Purkinje cell (primary cell): ENCODE results near the gene ZC3H7A. TPM values are rescaled to one million over a fixed set of nuclear protein-coding genes. Genes with fewer than 3 reads are reported as not detected.

Source experiments
- polyA plus RNA-seq: library from polyadenylated mRNA; unstranded; fragments of >200 nt; fragmentation: Nextera tagmentation; gene quantifications from 2 replicates; pipeline ENCODE4 v1.2.1, GENCODE V29; 2014

ZC3H7A gene
- polyA plus RNA-seq = 64.2 and 89.5 TPM in 2 replicates

DNA sequence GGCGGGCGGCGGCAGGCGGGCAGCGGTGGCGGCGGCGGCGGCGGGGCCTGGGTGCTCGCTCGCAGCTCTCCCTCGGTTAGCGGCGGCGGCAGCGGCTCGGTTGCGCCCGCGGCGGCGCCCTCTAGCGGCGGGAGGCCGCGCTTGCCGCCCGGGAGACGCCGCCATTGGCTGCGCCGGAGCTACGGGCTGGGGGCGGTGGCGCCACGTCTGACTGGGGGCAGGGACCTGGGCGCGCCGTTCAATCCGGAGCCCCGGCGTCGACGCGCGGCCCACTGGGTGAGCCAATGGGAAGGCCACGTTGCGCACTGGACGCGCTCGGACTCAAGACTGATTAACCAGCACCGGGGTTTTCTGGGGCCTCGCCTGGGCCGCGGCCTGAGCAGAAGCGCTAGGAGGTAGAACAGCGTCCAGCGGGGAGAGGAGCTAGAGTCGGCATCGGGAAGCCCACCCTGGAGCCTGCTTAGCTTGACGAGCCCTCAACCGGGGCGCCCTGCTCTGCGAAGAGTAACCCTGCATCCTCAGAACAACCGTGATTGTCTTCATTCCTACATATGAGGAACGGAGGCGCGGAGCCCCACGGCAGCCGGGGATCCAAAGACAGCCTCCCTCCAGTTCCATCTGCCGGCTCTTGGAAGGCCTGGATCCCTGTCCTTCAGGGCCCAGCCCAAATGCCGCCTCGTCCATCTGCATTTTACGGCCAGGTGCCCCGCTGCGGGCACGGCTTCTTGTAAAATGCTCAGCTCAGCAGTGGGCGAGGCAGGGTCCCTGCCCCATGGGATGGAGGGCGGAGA, at the start of gene ZC3H7A:
TSS of gene ZC3H7A (minus strand) at position 93 of the 791 bp plus-strand sequence. CDS start 14,904 bp downstream, outside the sequence.

DNA sequence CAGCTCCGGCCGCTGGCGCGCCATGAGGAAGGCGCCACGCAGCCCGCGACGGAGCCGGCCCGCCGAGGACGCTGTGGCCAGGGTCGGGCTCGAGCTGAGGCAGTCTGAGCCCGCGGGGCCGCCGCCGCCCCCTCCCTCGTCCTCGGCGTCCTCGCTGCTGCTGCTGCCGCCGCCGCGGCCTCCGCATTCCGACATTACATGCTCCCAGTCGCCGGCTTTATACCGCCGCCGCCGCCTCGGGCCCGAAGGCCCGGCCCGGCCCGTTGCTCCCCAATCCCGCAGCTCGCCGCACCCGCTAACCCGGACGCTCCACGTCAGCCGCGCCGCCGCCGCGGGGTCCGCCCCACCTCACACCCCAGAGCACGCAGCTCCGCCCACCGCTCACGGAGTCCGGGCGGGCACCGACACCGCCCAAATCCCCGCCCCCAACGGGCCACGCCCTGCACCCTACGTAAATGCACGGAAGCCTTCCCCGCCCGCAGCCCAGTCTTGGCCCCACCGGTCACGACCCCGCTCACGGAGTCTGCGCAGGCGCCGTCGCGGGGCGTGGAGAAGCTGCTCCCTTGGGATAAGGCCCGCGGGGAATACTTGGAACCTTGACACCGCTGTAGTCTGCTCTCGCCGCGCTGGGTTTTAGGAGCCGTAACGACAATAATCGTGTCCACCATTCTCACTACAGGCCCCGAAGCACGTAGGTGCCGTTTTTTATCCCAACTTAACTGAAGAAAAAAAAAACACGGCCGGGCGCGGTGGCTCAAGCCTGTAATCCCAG, 54.3 kb downstream of the ZC3H7A start, which contains the start of gene TXNDC11:
TSS of gene TXNDC11 (minus strand) at position 322 of the 772 bp plus-strand sequence. CDS start at position 195, 127 bp downstream.

Other genes starting within 250 kb of the ZC3H7A start
- gene LITAF, start 210.3 kb downstream of the ZC3H7A start, polyA plus RNA-seq = 1.3 and 4.0 TPM in 2 replicates
- gene SNN, start 128.8 kb downstream of the ZC3H7A start, polyA plus RNA-seq = 9.3 and 11.7 TPM in 2 replicates
- 10.8 and 14.6 TPM in 2 replicates for gene TXNDC11, start 54.4 kb downstream of the ZC3H7A start, polyA plus RNA-seq
- gene RSL1D1, start 54.3 kb upstream of the ZC3H7A start, polyA plus RNA-seq = 147 and 245 TPM in 2 replicates
- gene GSPT1, start 118.7 kb upstream of the ZC3H7A start, polyA plus RNA-seq = 28.7 and 47.3 TPM in 2 replicates
- 0.29 TPM in 1 of 2 replicates, not detected in the other for gene NPIPB2, start 144.8 kb upstream of the ZC3H7A start, polyA plus RNA-seq
- gene TNFRSF17, start 168.0 kb upstream of the ZC3H7A start, polyA plus RNA-seq = 6.6 and 15.0 TPM in 2 replicates
- gene SNX29, start 179.5 kb upstream of the ZC3H7A start, polyA plus RNA-seq = 29.2 and 38.3 TPM in 2 replicates